GM23248 (cell line): ENCODE data around the gene ZNF394.

ENCODE experiments used
- EZH2 ChIP-seq: fragments of 200-600 bp; sonication (generic); IDR thresholded peaks from 2 replicates; pipeline ENCODE4 v1.6.1; 2018; ENCODE audit warnings: antibody characterized with exemption, mild to moderate bottlenecking; ENCODE audit not compliant: insufficient read depth, poor library complexity, severe bottlenecking
- EZH2phosphoT487 ChIP-seq: fragments of 200-600 bp; sonication (generic); IDR thresholded peaks from 2 replicates; pipeline ENCODE4 v1.6.1; 2018; ENCODE audit warnings: antibody characterized with exemption, moderate library complexity, mild to moderate bottlenecking, low read depth; ENCODE audit not compliant: insufficient read depth

DNA sequence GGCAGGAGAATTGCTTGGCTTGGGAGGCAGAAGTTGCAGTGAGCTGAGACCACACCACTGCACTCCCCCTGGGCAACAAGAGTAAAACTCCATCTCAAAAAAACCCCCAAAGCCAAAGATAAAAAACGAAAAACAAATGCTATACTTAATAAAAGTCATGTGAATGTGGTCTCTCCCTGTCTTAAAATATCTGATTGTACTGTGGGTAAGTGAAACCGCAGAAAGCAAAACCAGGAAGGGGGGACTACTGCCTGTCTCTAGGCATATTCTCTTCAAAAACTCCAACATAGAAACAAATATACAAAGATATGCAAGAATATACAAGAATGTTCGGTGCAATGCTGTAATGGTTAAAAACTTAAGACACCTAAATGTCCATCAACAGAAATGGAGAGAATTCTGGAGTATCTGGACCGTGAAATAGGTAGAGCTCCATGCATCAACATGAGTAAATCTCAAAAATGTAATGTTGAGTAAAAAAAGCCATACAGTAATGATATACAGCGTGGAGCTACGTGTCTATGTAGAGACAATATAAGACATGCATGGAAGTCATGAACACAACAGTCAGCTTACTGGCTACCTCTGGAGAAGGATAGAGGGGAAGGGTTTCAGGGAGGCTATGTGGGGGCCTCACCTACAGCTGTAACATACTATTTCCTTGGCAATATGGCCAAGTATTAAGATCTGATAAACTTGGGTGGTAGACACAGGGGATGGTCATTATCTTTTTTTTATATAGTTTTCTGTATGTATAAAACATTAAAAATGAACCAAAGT, 2.1 kb downstream of the ZNF394 start:
- TF ChIP-seq EZH2phosphoT487 (no peak), EZH2 (no peak)
